ENCODE measurements around the gene NABP2. TPM values are rescaled to one million over a fixed set of nuclear protein-coding genes. Genes with fewer than 3 reads are reported as not detected.

The NABP2 gene
- total RNA-seq (2014; rRNA removed; shearing (Covaris generic)) = 58.5 and 66.1 TPM in 2 replicates

GRCh38 chr12:56224102-56224701 is at the start of gene NABP2:
Gene NABP2 (plus strand): TSS chr12:56224342. CDS start chr12:56224857, 515 bp downstream.

GRCh38 chr12:56189099-56189917 is 34.8 kb upstream of the NABP2 start, which contains the start of gene SMARCC2:
Gene SMARCC2 (minus strand): TSS chr12:56189483. CDS start chr12:56189461, 22 bp downstream.

GRCh38 chr12:56221757-56222530 is 2.2 kb upstream of the NABP2 start, which contains the start of gene RNF41:
Gene RNF41 (minus strand): TSS chr12:56221922. CDS start chr12:56214047, 7,875 bp downstream.

GRCh38 chr12:56229916-56230431 is 5.8 kb downstream of the NABP2 start, which contains the start of gene SLC39A5:
Gene SLC39A5 (plus strand): TSS chr12:56230051. CDS start chr12:56231275, 1,224 bp downstream.

GRCh38 chr12:56258068-56258819 is 34.1 kb downstream of the NABP2 start, which contains the start of gene ANKRD52:
Gene ANKRD52 (minus strand): TSS chr12:56258384. CDS start chr12:56258269, 115 bp downstream.

GRCh38 chr12:56266693-56267442 is 42.7 kb downstream of the NABP2 start, which contains the start of gene COQ10A:
Gene COQ10A (plus strand): TSS chr12:56266942. CDS start chr12:56267119, 177 bp downstream.

Other genes starting within 250 kb of the NABP2 start
- 12.9 and 14.9 TPM in 2 replicates for gene SUOX, start 227.1 kb upstream of the NABP2 start, total RNA-seq (2014; rRNA removed; shearing (Covaris generic))
- gene IKZF4, start 203.3 kb upstream of the NABP2 start, total RNA-seq (2014; rRNA removed; shearing (Covaris generic)) = 1.7 and 1.8 TPM in 2 replicates
- gene RPS26, start 182.4 kb upstream of the NABP2 start, total RNA-seq (2014; rRNA removed; shearing (Covaris generic)) = 184 and 199 TPM in 2 replicates
- gene ERBB3, start 144.2 kb upstream of the NABP2 start, total RNA-seq (2014; rRNA removed; shearing (Covaris generic)) = 156 and 173 TPM in 2 replicates
- 478 and 571 TPM in 2 replicates for gene PA2G4, start 119.8 kb upstream of the NABP2 start, total RNA-seq (2014; rRNA removed; shearing (Covaris generic))
- gene RPL41, start 107.7 kb upstream of the NABP2 start, total RNA-seq (2014; rRNA removed; shearing (Covaris generic)) = 7,110 and 8,345 TPM in 2 replicates
- gene ZC3H10, start 106.1 kb upstream of the NABP2 start, total RNA-seq (2014; rRNA removed; shearing (Covaris generic)) = 6.1 and 7.4 TPM in 2 replicates
- gene ESYT1, start 96.1 kb upstream of the NABP2 start, total RNA-seq (2014; rRNA removed; shearing (Covaris generic)) = 122 and 134 TPM in 2 replicates
- 192 and 196 TPM in 2 replicates for gene MYL6B, start 71.8 kb upstream of the NABP2 start, total RNA-seq (2014; rRNA removed; shearing (Covaris generic))
- 1,070 and 1,254 TPM in 2 replicates for gene MYL6, start 66.0 kb upstream of the NABP2 start, total RNA-seq (2014; rRNA removed; shearing (Covaris generic))
- gene SMARCC2, start 34.9 kb upstream of the NABP2 start, total RNA-seq (2014; rRNA removed; shearing (Covaris generic)) = 44.2 and 50.5 TPM in 2 replicates
- 115 and 119 TPM in 2 replicates for gene RNF41, start 2.4 kb upstream of the NABP2 start, total RNA-seq (2014; rRNA removed; shearing (Covaris generic))
- not detected in 2 replicates for gene SLC39A5, start 5.7 kb downstream of the NABP2 start, total RNA-seq (2014; rRNA removed; shearing (Covaris generic))
- 15.9 and 16.3 TPM in 2 replicates for gene ANKRD52, start 34.0 kb downstream of the NABP2 start, total RNA-seq (2014; rRNA removed; shearing (Covaris generic))
- gene COQ10A, start 42.6 kb downstream of the NABP2 start, total RNA-seq (2014; rRNA removed; shearing (Covaris generic)) = 21.2 and 23.2 TPM in 2 replicates
- gene CS, start 76.0 kb downstream of the NABP2 start, total RNA-seq (2014; rRNA removed; shearing (Covaris generic)) = 115 and 119 TPM in 2 replicates
- 154 and 163 TPM in 2 replicates for gene CNPY2, start 91.6 kb downstream of the NABP2 start, total RNA-seq (2014; rRNA removed; shearing (Covaris generic))
- 38.7 and 58.8 TPM in 2 replicates for gene PAN2, start 109.7 kb downstream of the NABP2 start, total RNA-seq (2014; rRNA removed; shearing (Covaris generic))
- 0.21 and 0.23 TPM in 2 replicates for gene IL23A, start 114.5 kb downstream of the NABP2 start, total RNA-seq (2014; rRNA removed; shearing (Covaris generic))
- 33.0 and 33.2 TPM in 2 replicates for gene STAT2, start 135.8 kb downstream of the NABP2 start, total RNA-seq (2014; rRNA removed; shearing (Covaris generic))
- not detected in 2 replicates for gene APOF, start 138.5 kb downstream of the NABP2 start, total RNA-seq (2014; rRNA removed; shearing (Covaris generic))
- 19.1 and 24.1 TPM in 2 replicates for gene TIMELESS, start 225.1 kb downstream of the NABP2 start, total RNA-seq (2014; rRNA removed; shearing (Covaris generic))
- 0.11 TPM in 1 of 2 replicates, not detected in the other for gene MIP, start 230.3 kb downstream of the NABP2 start, total RNA-seq (2014; rRNA removed; shearing (Covaris generic))
- gene SPRYD4, start 244.2 kb downstream of the NABP2 start, total RNA-seq (2014; rRNA removed; shearing (Covaris generic)) = 4.5 and 4.7 TPM in 2 replicates

Data from A375 (cell line).